HCT116 (cell line): ENCODE measurements around the gene SPATA25. TPM values are rescaled to one million over a fixed set of nuclear protein-coding genes. Genes with fewer than 3 reads are reported as not detected.

ENCODE experiments used
- ATAC-seq: fragments of 200-7000 bp; cut with Tn5 transposase; 2 replicates; pipeline ENCODE4 v1.9.1; 2020; ENCODE audit warnings: mild to moderate bottlenecking, moderate library complexity
- BruUV-seq: library from RNA; stranded (reverse); fragments of 400-500 nt; replicated peaks from 2 replicates; lab custom pipeline; 2021; lab: Mats Ljungman, UMichigan
- CTCF ChIA-PET: fragments of 300-600 bp; sonication (Branson Sonifier 250); formaldehyde crosslinking; loops from one replicate; lab custom pipeline; 2021; ENCODE audit warnings: antibody characterized with exemption; lab: Charles Lee
- POLR2A ChIA-PET: fragments of 300-600, 350-600 bp; sonication (Branson Sonifier 250); formaldehyde crosslinking; loops from one replicate; lab custom pipeline; 2021; ENCODE audit warnings: antibody characterized with exemption; lab: Charles Lee
- RAD21 ChIA-PET, 2 experiments: fragments of 300-600 bp; sonication (Branson Sonifier 250); formaldehyde crosslinking; loops; one replicate each; lab custom pipeline; 2023; ENCODE audit warnings: low total read pairs in 2 of 2; ENCODE audit not compliant: uncharacterized antibody in 2 of 2, unreplicated experiment in 2 of 2, low non-redundant PET in 1 of 2; lab: Charles Lee
- DNase-seq: peaks from one replicate; pipeline ENCODE4 v3.0.0-alpha.2; 2010; ENCODE audit warnings: low read depth, low spot score
- H2AFZ ChIP-seq: fragments of 200-600 bp; shearing (Covaris generic), sonication (generic); 2 replicates; pipeline ENCODE4 v1.6.1; 2017; ENCODE audit warnings: low read depth, mixed run types, mixed read lengths, antibody characterized with exemption, low read length; ENCODE audit not compliant: poor library complexity, severe bottlenecking
- H3K27ac ChIP-seq: 2 replicates; pipeline ENCODE4 v1.5.1; 2012; ENCODE audit warnings: low read depth, low read length
- H3K27me3 ChIP-seq: fragments of 200-600 bp; sonication (generic); 2 replicates; pipeline ENCODE4 v1.6.1; 2016; ENCODE audit warnings: mixed run types, low read length, mixed read lengths; ENCODE audit not compliant: insufficient read depth
- H3K36me3 ChIP-seq, 2 experiments: fragments of 200-500 bp in 1 of 2; fragments of 200-600 bp in 1 of 2; sonication (Bioruptor generic) in 1 of 2; sonication (generic) in 1 of 2; 2 replicates each; pipeline versions ENCODE4 v1.5.1 to v1.6.1; 2014 to 2016; ENCODE audit warnings: low read length in 2 of 2, inconsistent platforms in 1 of 2, mixed read lengths in 1 of 2, mixed run types in 1 of 2; ENCODE audit not compliant: insufficient read depth in 2 of 2, control insufficient read depth in 1 of 2
- H3K4me1 ChIP-seq, 2 experiments: fragments of 200-600 bp in 1 of 2; sonication (generic) in 1 of 2; 2 replicates each; pipeline versions ENCODE4 v1.5.1 to v1.6.1; 2012 to 2017; ENCODE audit warnings: low read length in 2 of 2, inconsistent platforms in 1 of 2, mild to moderate bottlenecking in 1 of 2, mixed read lengths in 1 of 2, mixed run types in 1 of 2, moderate library complexity in 1 of 2; ENCODE audit not compliant: insufficient read depth in 2 of 2, control insufficient read depth in 1 of 2
- H3K4me2 ChIP-seq: fragments of 200-600 bp; sonication (generic); 2 replicates; pipeline ENCODE4 v1.6.1; 2017; ENCODE audit warnings: mixed run types, low read length, mixed read lengths
- H3K4me3 ChIP-seq, 2 experiments: fragments of 200-600 bp in 1 of 2; sonication (generic) in 1 of 2; replicated peaks in 1 of 2; 2 replicates each; pipeline ENCODE4 v1.5.1; 2011 to 2016; ENCODE audit warnings: low read length in 2 of 2, control low read depth in 1 of 2, low read depth in 1 of 2, mild to moderate bottlenecking in 1 of 2, mixed read lengths in 1 of 2, mixed run types in 1 of 2
- H3K79me2 ChIP-seq: fragments of 200-600 bp; sonication (generic); 2 replicates; pipeline ENCODE4 v1.6.1; 2017; ENCODE audit warnings: mild to moderate bottlenecking, mixed run types, low read length, moderate library complexity, mixed read lengths; ENCODE audit not compliant: insufficient read depth
- H3K9ac ChIP-seq: fragments of 200-600 bp; sonication (generic); 2 replicates; pipeline ENCODE4 v1.6.1; 2016; ENCODE audit warnings: low read length, mixed read lengths
- H3K9me2 ChIP-seq: fragments of 200-600 bp; sonication (generic), shearing (Covaris generic); 2 replicates; pipeline ENCODE4 v1.6.1; 2017; ENCODE audit warnings: mixed run types, mild to moderate bottlenecking, moderate library complexity; ENCODE audit not compliant: insufficient read depth
- H3K9me3 ChIP-seq, 2 experiments: fragments of 200-500 bp in 1 of 2; fragments of 200-600 bp in 1 of 2; sonication (Bioruptor generic) in 1 of 2; sonication (generic) in 1 of 2; 2 replicates each; pipeline ENCODE4 v1.6.1; 2014 to 2017; ENCODE audit warnings: low read length in 2 of 2, mixed read lengths in 2 of 2, inconsistent platforms in 1 of 2, low read depth in 1 of 2, mild to moderate bottlenecking in 1 of 2, mixed run types in 1 of 2, moderate library complexity in 1 of 2; ENCODE audit not compliant: control insufficient read depth in 1 of 2, insufficient read depth in 1 of 2
- H4K20me1 ChIP-seq: fragments of 200-600 bp; sonication (generic), shearing (Covaris generic); 2 replicates; pipeline ENCODE4 v1.6.1; 2017; ENCODE audit warnings: mixed run types, mild to moderate bottlenecking, moderate library complexity; ENCODE audit not compliant: insufficient read depth
- EGR1 ChIP-seq: IDR thresholded peaks from 2 replicates; pipeline ENCODE4 v1.6.1; 2012; ENCODE audit warnings: low read depth
- MAX ChIP-seq: IDR thresholded peaks from 2 replicates; pipeline ENCODE4 v1.6.1; 2012
- intact Hi-C: fragments of 100-400 bp; cut with micrococcal nuclease; formaldehyde crosslinking; loops from 2 replicates; pipeline ENCODE4 v1.10.0; 2022
- total RNA-seq: library from RNA; stranded (reverse); gene quantifications from one replicate; pipeline ENCODE4 v1.2.1, GENCODE V29; 2021; ENCODE audit not compliant: unreplicated experiment
- TF ChIP-seq, protein P1 (sequence below), 3 experiments: fragments of 200-600 bp in 1 of 3; sonication (generic) in 1 of 3; IDR thresholded peaks in 2 of 3; conservative IDR thresholded peaks in 1 of 3; 2 replicates each; pipeline ENCODE4 v1.5.1; 2012 to 2017; ENCODE audit warnings: low read depth in 2 of 3, low read length in 2 of 3, antibody characterized with exemption in 1 of 3, borderline replicate concordance in 1 of 3, control low read depth in 1 of 3, mild to moderate bottlenecking in 1 of 3, mixed read lengths in 1 of 3, mixed run types in 1 of 3, moderate library complexity in 1 of 3; ENCODE audit not compliant: insufficient read depth in 1 of 3
- TF ChIP-seq, protein P2 (sequence below): IDR thresholded peaks from 2 replicates; pipeline ENCODE4 v1.6.1; 2011; ENCODE audit warnings: mild to moderate bottlenecking, low read length, moderate library complexity; ENCODE audit not compliant: insufficient replicate concordance; ENCODE audit errors: extremely low read depth

SPATA25 gene
- total RNA-seq, 1 experiment from 2014 or later = 0.42 TPM

GRCh38 chr20:45861221-45862075 is 26.0 kb downstream of the SPATA25 start:
- CTCF ChIA-PET = no interaction called here
- ATAC-seq (no peak), DNase-seq (no peak)
- Histone ChIP-seq H3K27ac (no peak overlapping the region), H4K20me1 (no peaks in the 10 kb centered on the region), H3K27me3 (no peaks in the 10 kb centered on the region), H3K36me3 (no peaks in the 10 kb centered on the region), H2AFZ (no peak overlapping the region), H3K4me3 (no peak overlapping the region), H3K9me2 (no peaks in the 10 kb centered on the region), H3K79me2 (0 out of 2 replicates have a peak, but pooled peaks cover 6% of the 10 kb centered on the region), H3K4me1 (peaks cover 15 to 30% of the 10 kb centered on the region in 2 experiments), H3K4me2 (peak overlapping the region; percentile 50), H3K9ac (no peak overlapping the region), H3K9me3 (no peaks in the 10 kb centered on the region)
- intact Hi-C loops = no loop called here
- RAD21 ChIA-PET = no interaction called here
- POLR2A ChIA-PET = no interaction called here
- BruUV-seq = no TSS peak
- TF ChIP-seq MAX (no peak), EGR1 (no peak)
- TF ChIP-seq, protein P1, sequence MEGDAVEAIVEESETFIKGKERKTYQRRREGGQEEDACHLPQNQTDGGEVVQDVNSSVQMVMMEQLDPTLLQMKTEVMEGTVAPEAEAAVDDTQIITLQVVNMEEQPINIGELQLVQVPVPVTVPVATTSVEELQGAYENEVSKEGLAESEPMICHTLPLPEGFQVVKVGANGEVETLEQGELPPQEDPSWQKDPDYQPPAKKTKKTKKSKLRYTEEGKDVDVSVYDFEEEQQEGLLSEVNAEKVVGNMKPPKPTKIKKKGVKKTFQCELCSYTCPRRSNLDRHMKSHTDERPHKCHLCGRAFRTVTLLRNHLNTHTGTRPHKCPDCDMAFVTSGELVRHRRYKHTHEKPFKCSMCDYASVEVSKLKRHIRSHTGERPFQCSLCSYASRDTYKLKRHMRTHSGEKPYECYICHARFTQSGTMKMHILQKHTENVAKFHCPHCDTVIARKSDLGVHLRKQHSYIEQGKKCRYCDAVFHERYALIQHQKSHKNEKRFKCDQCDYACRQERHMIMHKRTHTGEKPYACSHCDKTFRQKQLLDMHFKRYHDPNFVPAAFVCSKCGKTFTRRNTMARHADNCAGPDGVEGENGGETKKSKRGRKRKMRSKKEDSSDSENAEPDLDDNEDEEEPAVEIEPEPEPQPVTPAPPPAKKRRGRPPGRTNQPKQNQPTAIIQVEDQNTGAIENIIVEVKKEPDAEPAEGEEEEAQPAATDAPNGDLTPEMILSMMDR (IDR thresholded peaks at IDR 0.05 in 2 of 3, conservative IDR thresholded peaks at IDR 0.05 in 1 of 3; ENCODE audit: borderline replicate concordance in 1 of 3, insufficient read depth in 1 of 3, low read depth in 2 of 3, low read length in 2 of 3) = no peak
- TF ChIP-seq, protein P2, sequence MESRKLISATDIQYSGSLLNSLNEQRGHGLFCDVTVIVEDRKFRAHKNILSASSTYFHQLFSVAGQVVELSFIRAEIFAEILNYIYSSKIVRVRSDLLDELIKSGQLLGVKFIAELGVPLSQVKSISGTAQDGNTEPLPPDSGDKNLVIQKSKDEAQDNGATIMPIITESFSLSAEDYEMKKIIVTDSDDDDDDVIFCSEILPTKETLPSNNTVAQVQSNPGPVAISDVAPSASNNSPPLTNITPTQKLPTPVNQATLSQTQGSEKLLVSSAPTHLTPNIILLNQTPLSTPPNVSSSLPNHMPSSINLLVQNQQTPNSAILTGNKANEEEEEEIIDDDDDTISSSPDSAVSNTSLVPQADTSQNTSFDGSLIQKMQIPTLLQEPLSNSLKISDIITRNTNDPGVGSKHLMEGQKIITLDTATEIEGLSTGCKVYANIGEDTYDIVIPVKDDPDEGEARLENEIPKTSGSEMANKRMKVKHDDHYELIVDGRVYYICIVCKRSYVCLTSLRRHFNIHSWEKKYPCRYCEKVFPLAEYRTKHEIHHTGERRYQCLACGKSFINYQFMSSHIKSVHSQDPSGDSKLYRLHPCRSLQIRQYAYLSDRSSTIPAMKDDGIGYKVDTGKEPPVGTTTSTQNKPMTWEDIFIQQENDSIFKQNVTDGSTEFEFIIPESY = no peak
